Fibroblast of pulmonary artery (primary cell): Measurements from ENCODE around the gene PLEKHO2.

Source experiments
- DNase-seq: peaks from one replicate; pipeline ENCODE4 v3.0.0-alpha.2; 2010; ENCODE audit warnings: low read depth
- H3K4me3 ChIP-seq: replicated peaks from 2 replicates; pipeline ENCODE4 v1.5.1; 2011; ENCODE audit warnings: low read depth, mild to moderate bottlenecking, control low read depth, low read length, moderate library complexity
- TF ChIP-seq, protein P1 (sequence below): IDR thresholded peaks from 2 replicates; pipeline ENCODE4 v1.5.1; 2011; ENCODE audit warnings: mild to moderate bottlenecking, control low read depth, low read length, inconsistent platforms; ENCODE audit errors: missing control alignments

PLEKHO2 gene

DNA sequence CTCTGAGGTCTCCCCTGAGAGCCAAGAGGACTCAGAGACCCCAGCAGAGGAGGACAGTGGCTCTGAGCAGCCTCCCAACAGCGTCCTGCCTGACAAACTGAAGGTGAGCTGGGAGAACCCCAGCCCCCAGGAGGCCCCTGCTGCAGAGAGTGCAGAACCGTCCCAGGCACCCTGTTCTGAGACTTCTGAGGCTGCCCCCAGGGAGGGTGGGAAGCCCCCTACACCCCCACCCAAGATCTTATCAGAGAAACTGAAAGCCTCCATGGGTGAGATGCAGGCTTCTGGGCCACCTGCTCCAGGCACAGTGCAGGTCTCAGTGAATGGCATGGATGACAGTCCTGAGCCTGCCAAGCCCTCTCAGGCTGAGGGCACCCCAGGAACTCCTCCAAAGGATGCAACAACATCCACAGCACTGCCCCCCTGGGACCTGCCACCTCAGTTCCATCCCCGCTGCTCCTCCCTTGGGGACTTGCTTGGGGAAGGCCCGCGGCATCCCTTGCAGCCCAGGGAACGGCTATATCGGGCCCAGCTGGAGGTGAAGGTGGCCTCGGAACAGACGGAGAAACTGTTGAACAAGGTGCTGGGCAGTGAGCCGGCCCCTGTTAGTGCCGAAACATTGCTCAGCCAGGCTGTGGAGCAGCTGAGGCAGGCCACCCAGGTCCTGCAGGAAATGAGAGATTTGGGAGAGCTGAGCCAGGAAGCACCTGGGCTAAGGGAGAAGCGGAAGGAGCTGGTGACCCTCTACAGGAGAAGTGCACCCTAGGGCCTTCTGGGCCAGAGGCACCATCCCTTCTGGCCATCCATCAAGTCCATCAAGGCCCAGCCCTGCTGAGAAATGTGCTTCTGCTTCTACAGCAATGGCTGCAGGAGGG is 23.6 kb downstream of the PLEKHO2 start:
- H3K4me3 ChIP-seq, result no peak overlapping the region
- no peak for DNase-seq
- TF ChIP-seq, protein P1, sequence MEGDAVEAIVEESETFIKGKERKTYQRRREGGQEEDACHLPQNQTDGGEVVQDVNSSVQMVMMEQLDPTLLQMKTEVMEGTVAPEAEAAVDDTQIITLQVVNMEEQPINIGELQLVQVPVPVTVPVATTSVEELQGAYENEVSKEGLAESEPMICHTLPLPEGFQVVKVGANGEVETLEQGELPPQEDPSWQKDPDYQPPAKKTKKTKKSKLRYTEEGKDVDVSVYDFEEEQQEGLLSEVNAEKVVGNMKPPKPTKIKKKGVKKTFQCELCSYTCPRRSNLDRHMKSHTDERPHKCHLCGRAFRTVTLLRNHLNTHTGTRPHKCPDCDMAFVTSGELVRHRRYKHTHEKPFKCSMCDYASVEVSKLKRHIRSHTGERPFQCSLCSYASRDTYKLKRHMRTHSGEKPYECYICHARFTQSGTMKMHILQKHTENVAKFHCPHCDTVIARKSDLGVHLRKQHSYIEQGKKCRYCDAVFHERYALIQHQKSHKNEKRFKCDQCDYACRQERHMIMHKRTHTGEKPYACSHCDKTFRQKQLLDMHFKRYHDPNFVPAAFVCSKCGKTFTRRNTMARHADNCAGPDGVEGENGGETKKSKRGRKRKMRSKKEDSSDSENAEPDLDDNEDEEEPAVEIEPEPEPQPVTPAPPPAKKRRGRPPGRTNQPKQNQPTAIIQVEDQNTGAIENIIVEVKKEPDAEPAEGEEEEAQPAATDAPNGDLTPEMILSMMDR, result no peak

DNA sequence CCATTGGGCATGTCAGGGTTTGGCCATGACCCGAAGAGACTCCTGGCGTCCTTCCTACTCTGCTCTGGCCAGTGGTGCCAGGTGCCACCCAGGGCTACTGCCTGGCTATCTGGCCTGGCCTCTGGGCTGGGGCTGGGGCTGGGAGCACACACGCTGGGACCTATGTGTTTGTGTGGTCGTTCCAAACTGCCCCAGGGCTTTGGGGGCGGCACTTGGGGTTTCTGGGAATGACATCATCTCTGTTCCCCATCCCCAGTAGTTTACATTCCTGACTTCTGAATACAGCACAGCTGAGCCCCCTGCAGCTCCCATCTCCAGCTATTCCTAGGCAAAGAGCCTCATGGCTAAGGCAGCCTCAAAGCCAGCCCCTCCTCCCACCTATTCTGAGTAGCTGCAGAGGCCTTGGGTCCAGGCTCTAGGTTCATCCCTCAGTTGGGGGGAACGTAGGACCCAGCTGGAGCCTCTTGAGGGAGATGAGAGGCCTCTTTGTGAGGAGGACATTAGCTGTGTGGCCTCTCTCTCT is 24.3 kb downstream of the PLEKHO2 start:
- TF ChIP-seq, protein P1, result no peak
- DNase-seq, result peak; percentile 35
- no peak overlapping the region for H3K4me3 ChIP-seq

DNA sequence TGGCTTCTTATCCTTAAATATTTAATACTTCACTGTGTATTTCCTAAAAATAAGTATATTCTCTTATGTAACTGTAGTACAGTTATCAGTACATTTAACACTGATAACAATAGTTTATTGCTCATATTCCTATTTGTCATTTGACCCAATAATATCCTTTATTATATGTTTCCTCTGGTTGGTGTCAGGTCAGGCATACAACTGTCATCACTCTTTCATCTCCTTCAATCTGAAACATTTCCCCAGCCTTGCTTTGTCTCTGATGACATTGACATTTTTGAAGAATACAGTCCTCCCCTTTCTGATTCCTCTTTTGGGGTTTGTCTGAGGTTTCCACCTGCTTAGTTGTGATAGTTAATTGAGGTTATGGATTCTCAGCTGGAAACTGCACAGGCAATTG is 27.8 kb downstream of the PLEKHO2 start:
- no peak for DNase-seq
- TF ChIP-seq, protein P1, result no peak
- no peak overlapping the region for H3K4me3 ChIP-seq

DNA sequence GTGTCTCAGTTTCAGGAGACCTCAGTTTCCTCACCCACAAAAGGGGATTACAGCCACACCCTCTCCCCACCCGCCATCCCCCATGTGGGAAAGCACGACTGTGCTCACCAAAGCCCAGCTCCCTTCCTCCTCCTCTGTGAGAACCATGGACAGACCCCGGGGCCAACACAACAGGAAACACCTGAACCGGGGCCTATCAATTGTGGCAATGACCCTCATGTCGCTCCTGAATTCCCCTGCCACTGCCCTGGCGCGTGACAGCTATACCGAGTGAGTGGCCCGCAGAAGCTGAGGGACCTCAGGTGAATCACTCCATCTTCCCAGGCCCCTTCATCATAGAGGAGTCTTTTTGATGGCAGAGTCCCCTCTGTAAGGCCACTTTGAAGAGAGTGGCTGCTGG is 28.6 kb downstream of the PLEKHO2 start:
- no peak for DNase-seq
- TF ChIP-seq, protein P1, result no peak

DNA sequence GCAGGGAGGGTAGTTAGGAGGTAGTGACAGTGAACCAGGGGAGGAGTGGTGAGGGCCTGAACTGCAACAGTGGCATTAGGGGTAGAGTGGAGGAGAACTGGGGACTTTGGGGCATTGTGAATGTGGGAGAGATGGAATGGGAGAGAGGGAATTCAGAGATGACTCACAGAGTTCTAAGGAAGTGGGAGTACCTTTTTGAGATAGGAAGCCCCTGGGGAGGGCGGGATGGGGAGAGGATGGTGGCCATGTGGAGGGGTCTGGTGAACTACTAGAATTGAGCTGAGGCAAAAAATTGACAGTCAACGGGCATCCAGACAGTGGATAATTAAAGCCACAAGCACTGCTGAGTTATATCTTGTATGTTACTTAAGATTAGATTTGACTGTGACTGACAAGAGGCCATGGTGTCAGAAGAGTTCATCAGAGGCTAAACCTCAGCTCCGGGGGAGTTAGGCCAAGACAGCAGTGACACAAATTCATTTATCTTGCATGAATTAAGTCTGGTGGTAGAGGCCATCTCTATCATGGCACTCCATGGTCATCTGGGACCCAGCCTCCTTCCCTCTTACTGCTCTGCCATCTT is 34.0 kb downstream of the PLEKHO2 start:
- peak; percentile 56 for DNase-seq
- TF ChIP-seq, protein P1, result no peak
- no peak overlapping the region for H3K4me3 ChIP-seq

More for the DNA sequence above, 28.6 kb downstream of the PLEKHO2 start:
- no peak overlapping the region for H3K4me3 ChIP-seq

DNA sequence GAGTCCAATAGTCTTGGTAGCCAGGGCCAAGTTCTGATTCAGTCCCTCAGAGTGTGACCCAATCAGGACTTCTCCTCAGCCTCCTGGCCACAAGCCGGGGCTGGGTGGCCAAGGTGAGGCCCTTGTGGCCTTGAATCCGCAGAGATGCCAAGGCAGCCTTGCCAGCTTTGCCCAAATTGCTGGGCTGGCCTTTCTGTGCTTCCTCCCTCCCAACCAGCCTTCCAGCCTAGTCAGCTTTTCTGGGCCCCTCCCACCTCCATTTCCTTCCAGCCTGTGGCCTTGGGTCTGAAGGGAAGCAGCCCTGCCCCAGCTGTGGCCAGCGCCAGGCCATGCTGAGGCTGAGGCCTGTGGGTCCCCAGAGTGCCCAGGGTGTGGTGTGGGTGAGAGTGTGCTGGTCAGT is 35.7 kb downstream of the PLEKHO2 start:
- no peak overlapping the region for H3K4me3 ChIP-seq
- TF ChIP-seq, protein P1, result no peak
- peak; percentile 47 for DNase-seq

DNA sequence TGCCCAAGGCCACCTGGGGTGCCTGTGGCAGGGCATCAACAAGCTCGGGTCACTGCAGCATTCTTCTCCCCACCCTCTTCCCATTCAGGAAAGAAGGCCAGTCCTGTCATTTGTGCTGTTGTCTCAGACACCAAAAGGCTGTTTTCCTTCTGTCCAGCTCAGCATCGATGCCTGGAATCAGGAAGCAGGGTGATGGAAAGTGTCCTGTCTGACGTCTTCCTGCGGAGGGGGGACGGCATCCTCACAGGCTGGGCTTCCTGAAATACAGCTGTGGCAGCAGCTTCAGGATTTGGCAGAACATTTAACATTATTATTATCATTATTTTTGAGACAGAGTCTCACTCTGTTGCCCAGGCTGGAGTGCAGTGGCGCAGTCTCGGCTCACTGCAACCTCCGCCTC is 37.0 kb downstream of the PLEKHO2 start:
- TF ChIP-seq, protein P1, result no peak
- no peak overlapping the region for H3K4me3 ChIP-seq
- DNase-seq, result no peak
